ENCODE measurements around the gene DVL2. TPM values are rescaled to one million over a fixed set of nuclear protein-coding genes. Genes with fewer than 3 reads are reported as not detected.

The DVL2 gene
- total RNA-seq, 4 donors from 2014 or later = 51.7 to 87.5 (median 67.8) TPM

DNA sequence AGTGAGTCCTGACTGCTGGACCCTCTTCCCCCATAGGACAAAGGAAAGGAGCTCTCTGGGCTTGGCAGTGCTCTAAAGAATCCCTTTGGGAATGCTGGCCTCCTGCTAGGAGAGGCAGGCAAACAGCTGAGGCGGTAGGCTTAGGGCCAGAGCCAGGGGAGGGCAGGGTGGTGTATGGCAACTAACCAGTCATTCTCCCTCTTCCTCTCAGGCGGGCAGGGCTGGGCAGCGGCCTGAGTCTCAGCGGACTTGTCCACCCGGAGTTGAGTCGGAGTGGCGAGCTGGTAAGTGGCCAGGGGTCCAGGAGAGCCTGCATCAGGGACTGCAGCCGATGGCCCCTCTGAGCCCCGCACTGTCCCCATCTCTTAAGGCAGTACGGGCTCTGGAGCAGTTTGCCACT is 10.2 kb downstream of the DVL2 start:
- WGBS, 2 donors = 75 to 77% methylated on average over 10 of the region's 10 CpGs
- intact Hi-C loops (cut with DNase I; ENCODE audit: low total_unique reads) = no loop called here
- no peak overlapping the region for H3K4me3 ChIP-seq (ENCODE audit: low read depth, poor library complexity, severe bottlenecking)
- DNase-seq (ENCODE audit: low spot score in 2 of 2) = no peak
- TF ChIP-seq, protein P1, sequence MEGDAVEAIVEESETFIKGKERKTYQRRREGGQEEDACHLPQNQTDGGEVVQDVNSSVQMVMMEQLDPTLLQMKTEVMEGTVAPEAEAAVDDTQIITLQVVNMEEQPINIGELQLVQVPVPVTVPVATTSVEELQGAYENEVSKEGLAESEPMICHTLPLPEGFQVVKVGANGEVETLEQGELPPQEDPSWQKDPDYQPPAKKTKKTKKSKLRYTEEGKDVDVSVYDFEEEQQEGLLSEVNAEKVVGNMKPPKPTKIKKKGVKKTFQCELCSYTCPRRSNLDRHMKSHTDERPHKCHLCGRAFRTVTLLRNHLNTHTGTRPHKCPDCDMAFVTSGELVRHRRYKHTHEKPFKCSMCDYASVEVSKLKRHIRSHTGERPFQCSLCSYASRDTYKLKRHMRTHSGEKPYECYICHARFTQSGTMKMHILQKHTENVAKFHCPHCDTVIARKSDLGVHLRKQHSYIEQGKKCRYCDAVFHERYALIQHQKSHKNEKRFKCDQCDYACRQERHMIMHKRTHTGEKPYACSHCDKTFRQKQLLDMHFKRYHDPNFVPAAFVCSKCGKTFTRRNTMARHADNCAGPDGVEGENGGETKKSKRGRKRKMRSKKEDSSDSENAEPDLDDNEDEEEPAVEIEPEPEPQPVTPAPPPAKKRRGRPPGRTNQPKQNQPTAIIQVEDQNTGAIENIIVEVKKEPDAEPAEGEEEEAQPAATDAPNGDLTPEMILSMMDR (IDR thresholded peaks at IDR 0.05) = no peak
- TF ChIP-seq POLR2A (IDR thresholded peaks at IDR 0.05) = no peak

DNA sequence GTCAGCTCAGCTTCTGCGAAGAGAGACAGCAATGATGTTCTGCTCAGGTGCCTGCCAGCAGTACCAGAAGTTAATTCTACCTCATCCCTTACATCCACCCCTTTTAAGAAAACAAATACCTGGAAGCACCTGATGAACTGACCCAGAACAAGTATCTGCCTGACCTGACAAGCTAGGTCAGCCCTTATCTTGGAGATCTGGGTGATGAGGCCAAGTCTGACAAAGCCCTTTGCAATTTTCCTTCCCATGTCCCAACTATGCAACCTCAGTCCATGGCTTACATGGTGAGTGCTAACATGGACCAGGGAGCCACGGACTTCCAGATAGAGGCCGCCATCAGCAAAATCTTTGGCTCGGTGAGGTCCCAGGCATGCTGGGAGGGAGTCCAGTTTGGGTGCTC is 10.9 kb downstream of the DVL2 start:
- WGBS, 2 donors = 69 to 82% methylated on average over 4 of the region's 4 CpGs
- intact Hi-C loops (cut with DNase I; ENCODE audit: low total_unique reads) = no loop called here
- no peak overlapping the region for H3K4me3 ChIP-seq (ENCODE audit: low read depth, poor library complexity, severe bottlenecking)
- no peak for DNase-seq (ENCODE audit: low spot score in 2 of 2)
- no peak for TF ChIP-seq POLR2A (IDR thresholded peaks at IDR 0.05)
- TF ChIP-seq, protein P1 (IDR thresholded peaks at IDR 0.05) = no peak

DNA sequence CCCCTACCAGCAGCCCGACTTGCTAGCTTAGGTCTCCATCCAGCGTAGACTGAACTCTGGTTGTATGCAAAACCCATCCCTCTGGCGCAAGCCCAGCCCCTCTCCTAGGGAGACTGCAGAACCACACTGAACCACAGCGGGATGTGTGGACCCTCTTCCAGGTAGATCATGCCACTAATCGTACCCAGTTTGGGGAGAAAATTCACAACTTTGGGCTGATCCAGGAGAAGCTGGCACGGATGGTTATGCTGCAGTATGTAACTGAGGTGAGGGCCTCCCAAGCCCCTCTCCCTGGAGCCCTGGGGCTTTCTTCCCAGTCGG is 11.4 kb downstream of the DVL2 start:
- intact Hi-C loops (cut with DNase I; ENCODE audit: low total_unique reads) = no loop called here
- DNase-seq (ENCODE audit: low spot score in 2 of 2) = no peak
- 64 to 78% methylated on average over 7 of the region's 7 CpGs for WGBS, 2 donors
- no peak overlapping the region for H3K4me3 ChIP-seq (ENCODE audit: low read depth, poor library complexity, severe bottlenecking)
- TF ChIP-seq, protein P1 (IDR thresholded peaks at IDR 0.05) = no peak
- TF ChIP-seq POLR2A (IDR thresholded peaks at IDR 0.05) = no peak

DNA sequence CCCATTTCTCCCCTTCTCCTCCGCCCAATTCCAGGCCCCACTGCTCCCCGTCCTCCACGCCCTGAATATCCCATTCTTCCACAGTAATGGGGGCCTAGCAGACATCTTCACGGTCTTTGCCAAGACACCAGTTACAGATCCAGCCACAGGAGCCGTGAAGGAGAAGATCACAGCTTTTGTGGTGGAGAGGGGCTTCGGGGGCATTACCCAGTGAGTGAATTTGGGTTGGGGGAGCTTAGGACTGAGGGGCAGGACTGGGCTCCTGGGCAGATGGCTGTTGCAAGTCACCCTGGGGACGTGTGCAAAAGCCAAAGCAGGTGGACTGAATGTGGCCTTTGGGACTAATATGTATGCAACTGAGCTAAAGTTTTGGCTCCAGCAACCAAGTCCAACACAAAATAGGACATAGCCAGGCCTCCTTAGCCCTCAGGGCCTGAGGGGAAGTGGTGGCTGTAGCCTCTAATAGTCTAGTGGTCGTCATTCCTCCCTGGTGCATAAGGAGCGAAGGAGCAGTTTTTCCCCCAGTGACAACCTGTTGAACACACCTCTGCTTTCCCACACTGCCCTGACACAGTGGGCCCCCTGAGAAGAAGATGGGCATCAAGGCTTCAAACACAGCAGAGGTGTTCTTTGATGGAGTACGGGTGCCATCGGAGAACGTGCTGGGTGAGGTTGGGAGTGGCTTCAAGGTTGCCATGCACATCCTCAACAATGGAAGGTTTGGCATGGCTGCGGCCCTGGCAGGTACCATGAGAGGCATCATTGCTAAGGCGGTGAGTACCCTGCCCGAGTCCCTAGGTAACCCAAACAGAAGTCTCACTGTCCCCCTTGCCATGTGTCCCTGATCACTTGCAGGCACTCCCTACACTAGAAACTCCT is 12.0 kb downstream of the DVL2 start:
- no peak overlapping the region for H3K4me3 ChIP-seq (ENCODE audit: low read depth, poor library complexity, severe bottlenecking)
- intact Hi-C loops (cut with DNase I; ENCODE audit: low total_unique reads) = no loop called here
- 67 to 71% methylated on average over 15 of the region's 15 CpGs for WGBS, 2 donors

DNA sequence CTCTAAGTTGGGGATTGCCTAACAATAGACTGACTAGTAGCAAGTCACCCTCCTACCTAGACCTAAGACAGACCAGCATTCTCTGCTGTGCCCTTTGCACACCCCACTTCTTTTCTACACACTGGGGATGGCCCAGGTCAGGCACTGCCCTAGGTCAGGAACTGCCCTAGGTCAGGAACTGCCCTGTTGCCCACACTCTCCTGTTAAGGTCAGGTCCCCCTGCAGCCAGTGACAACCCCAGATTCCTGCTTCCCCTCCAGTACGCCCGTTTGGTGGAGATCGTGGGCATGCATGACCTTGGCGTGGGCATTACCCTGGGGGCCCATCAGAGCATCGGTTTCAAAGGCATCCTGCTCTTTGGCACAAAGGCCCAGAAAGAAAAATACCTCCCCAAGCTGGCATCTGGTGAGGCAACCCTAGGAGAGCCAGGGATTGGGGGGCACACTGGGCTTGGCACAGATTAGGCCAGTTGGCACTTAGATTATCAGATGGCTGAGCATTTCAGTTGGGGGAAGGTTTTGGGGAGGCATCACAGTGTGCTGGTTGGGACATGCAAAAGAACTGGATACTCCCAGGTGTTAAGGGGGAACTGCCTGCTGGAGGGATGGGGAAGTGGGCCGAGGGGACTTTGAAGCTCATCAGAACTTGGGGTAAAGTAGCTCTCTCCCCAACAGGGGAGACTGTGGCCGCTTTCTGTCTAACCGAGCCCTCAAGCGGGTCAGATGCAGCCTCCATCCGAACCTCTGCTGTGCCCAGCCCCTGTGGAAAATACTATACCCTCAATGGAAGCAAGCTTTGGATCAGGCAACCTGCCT is 12.8 kb downstream of the DVL2 start:
- intact Hi-C loops (cut with DNase I; ENCODE audit: low total_unique reads) = no loop called here
- no peak overlapping the region for H3K4me3 ChIP-seq (ENCODE audit: low read depth, poor library complexity, severe bottlenecking)
- no peak for TF ChIP-seq POLR2A (IDR thresholded peaks at IDR 0.05)
- TF ChIP-seq, protein P1 (IDR thresholded peaks at IDR 0.05) = no peak
- WGBS, 2 donors = 60 to 61% methylated on average over 10 of the region's 10 CpGs
- DNase-seq (ENCODE audit: low spot score in 2 of 2) = no peak

More for the DNA sequence above, 12.0 kb downstream of the DVL2 start:
- no peak for TF ChIP-seq POLR2A (IDR thresholded peaks at IDR 0.05)
- TF ChIP-seq, protein P1 (IDR thresholded peaks at IDR 0.05) = no peak
- no peak for DNase-seq (ENCODE audit: low spot score in 2 of 2)

All from lower leg skin (tissue), 4 donors.